Measurements from ENCODE around the gene PDE6A. TPM values are rescaled to one million over a fixed set of nuclear protein-coding genes. Genes with fewer than 3 reads are reported as not detected.

The PDE6A gene
- total RNA-seq, 1 donor from 2014 or later: 0.14 TPM

DNA sequence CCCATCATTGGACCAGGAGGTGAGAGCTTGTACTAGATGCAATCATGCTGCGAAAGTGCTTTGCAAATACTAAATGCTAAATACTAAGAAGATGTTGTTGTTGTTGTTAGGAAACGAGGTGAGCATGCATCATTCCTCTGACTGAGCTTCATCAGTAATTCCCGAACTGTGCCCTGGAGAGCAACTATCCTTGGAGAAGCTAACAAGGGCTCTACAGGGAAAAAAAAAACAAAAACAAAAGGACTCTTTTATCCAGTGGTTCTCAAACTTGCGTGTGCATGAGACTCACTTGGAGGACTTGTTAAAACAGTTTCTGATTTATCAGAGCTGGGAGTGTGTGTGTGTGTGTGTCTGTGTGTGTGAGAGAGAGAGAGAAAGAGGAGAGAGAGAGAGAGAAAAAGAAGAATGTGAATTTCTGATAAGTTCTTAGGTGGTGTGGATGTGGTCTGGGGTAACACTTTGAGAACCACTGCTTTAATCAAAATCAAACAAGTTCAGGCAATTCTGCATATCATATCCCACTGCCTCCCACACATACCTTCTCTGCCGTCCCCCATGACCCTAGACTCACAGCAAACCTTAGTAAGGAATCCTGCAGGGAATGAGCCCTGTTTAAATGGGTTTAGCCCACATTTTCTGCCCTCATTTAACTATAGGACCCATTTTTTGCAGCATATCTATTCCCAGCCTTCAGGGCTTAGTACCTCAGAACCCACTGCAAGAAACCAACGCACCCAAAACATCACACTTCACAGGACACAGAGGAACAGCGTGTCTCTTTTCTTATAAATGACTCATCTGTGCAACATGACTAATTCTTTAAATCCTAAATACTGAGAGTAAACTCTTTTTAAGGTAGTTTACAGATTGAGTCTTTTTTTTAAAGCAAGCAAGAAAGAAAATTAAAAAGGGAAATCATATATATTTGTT is 48.9 kb downstream of the PDE6A start:
- peak; percentile 37 for DNase-seq (ENCODE audit: low read depth)
- peaks cover 9% of the 10 kb centered on the region for H3K27me3 Mint-ChIP-seq (ENCODE audit: low read depth, unreplicated experiment)
- no peaks in the 10 kb centered on the region for H3K9me3 Mint-ChIP-seq (ENCODE audit: unreplicated experiment)
- H3K9me3 ChIP-seq (ENCODE audit: insufficient read depth, low read depth, low read length): no peaks in the 10 kb centered on the region
- peak overlapping the region; percentile 42 for H3K4me2 ChIP-seq (ENCODE audit: low read length)
- H3K4me1 Mint-ChIP-seq (ENCODE audit: low read depth, unreplicated experiment): peaks cover 14% of the 10 kb centered on the region
- H3K4me3 Mint-ChIP-seq (ENCODE audit: unreplicated experiment): peak overlapping the region; percentile 50
- H3K4me1 ChIP-seq (ENCODE audit: insufficient read depth, low read length): peaks cover 8% of the 10 kb centered on the region
- no peak overlapping the region for H3K27ac ChIP-seq (ENCODE audit: low read depth, low read length)
- H3K27me3 ChIP-seq (ENCODE audit: insufficient read depth, low read length): no peaks in the 10 kb centered on the region
- no peak overlapping the region for H2AFZ ChIP-seq (ENCODE audit: low read depth, low read length)
- H3K27ac Mint-ChIP-seq (ENCODE audit: unreplicated experiment): no peak overlapping the region
- H3K79me2 ChIP-seq (ENCODE audit: insufficient read depth, low read length): no peaks in the 10 kb centered on the region
- H3K36me3 Mint-ChIP-seq (ENCODE audit: low read depth, unreplicated experiment): no peaks in the 10 kb centered on the region
- H4K20me1 ChIP-seq (ENCODE audit: insufficient read depth, low read length): no peaks in the 10 kb centered on the region
- no peak overlapping the region for H3K4me3 ChIP-seq (ENCODE audit: insufficient read depth, low read depth, low read length)
- TF ChIP-seq, protein P1, sequence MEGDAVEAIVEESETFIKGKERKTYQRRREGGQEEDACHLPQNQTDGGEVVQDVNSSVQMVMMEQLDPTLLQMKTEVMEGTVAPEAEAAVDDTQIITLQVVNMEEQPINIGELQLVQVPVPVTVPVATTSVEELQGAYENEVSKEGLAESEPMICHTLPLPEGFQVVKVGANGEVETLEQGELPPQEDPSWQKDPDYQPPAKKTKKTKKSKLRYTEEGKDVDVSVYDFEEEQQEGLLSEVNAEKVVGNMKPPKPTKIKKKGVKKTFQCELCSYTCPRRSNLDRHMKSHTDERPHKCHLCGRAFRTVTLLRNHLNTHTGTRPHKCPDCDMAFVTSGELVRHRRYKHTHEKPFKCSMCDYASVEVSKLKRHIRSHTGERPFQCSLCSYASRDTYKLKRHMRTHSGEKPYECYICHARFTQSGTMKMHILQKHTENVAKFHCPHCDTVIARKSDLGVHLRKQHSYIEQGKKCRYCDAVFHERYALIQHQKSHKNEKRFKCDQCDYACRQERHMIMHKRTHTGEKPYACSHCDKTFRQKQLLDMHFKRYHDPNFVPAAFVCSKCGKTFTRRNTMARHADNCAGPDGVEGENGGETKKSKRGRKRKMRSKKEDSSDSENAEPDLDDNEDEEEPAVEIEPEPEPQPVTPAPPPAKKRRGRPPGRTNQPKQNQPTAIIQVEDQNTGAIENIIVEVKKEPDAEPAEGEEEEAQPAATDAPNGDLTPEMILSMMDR (IDR thresholded peaks at IDR 0.05; ENCODE audit: insufficient read depth, low read depth, low read length): no peak
- no peak for TF ChIP-seq EZH2 (IDR thresholded peaks at IDR 0.05; ENCODE audit: insufficient read depth, low read length)
- FAIRE-seq: no peak
- H3K9ac ChIP-seq (ENCODE audit: low read length): no peak overlapping the region
- H3K36me3 ChIP-seq (ENCODE audit: insufficient read depth, low read length): no peaks in the 10 kb centered on the region

DNA sequence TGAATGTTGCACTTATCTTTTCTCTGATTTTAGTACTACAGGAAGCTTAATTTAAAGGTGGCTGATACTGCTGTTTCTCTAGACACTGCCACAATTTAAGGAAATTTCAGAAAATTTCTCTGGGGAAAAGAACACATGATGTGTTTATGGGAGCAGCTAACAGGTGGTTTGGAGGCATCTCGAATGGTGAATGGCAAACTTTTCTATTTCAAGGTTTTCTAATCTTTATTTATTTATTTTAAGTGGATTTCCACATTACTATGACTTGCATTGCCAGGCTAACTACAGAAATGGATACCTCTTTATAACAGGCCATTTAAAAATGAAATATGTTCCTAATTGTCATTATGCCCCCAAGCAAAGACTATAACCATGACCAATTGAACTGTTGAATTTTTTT is 50.4 kb downstream of the PDE6A start:
- no peak for FAIRE-seq
- Histone ChIP-seq H3K9ac (ENCODE audit: low read length) (no peak overlapping the region), H3K4me3 (ENCODE audit: insufficient read depth, low read depth, low read length) (no peak overlapping the region), H3K27me3 (ENCODE audit: insufficient read depth, low read length) (no peaks in the 10 kb centered on the region), H2AFZ (ENCODE audit: low read depth, low read length) (no peak overlapping the region), H3K27ac (ENCODE audit: low read depth, low read length) (no peak overlapping the region), H3K36me3 (ENCODE audit: insufficient read depth, low read length) (no peaks in the 10 kb centered on the region), H3K4me2 (ENCODE audit: low read length) (no peak overlapping the region), H3K4me1 (ENCODE audit: insufficient read depth, low read length) (peaks cover 8% of the 10 kb centered on the region), H4K20me1 (ENCODE audit: insufficient read depth, low read length) (no peaks in the 10 kb centered on the region), H3K9me3 (ENCODE audit: insufficient read depth, low read depth, low read length) (no peaks in the 10 kb centered on the region), H3K79me2 (ENCODE audit: insufficient read depth, low read length) (no peaks in the 10 kb centered on the region)
- Mint-ChIP-seq H3K36me3 (ENCODE audit: low read depth, unreplicated experiment) (no peaks in the 10 kb centered on the region), H3K4me3 (ENCODE audit: unreplicated experiment) (peak overlapping the region; percentile 35), H3K9me3 (ENCODE audit: unreplicated experiment) (no peaks in the 10 kb centered on the region), H3K27ac (ENCODE audit: unreplicated experiment) (no peak overlapping the region), H3K27me3 (ENCODE audit: low read depth, unreplicated experiment) (peaks cover 5% of the 10 kb centered on the region), H3K4me1 (ENCODE audit: low read depth, unreplicated experiment) (peaks cover 14% of the 10 kb centered on the region)
- no peak for DNase-seq (ENCODE audit: low read depth)
- no peak for TF ChIP-seq EZH2 (IDR thresholded peaks at IDR 0.05; ENCODE audit: insufficient read depth, low read length)
- TF ChIP-seq, protein P1 (IDR thresholded peaks at IDR 0.05; ENCODE audit: insufficient read depth, low read depth, low read length): no peak
